H1 (cell line): ENCODE results near the gene GNG13. TPM values are rescaled to one million over a fixed set of nuclear protein-coding genes. Genes with fewer than 3 reads are reported as not detected.

Experiments
- CTCF ChIA-PET: fragments of 300-600 bp; sonication (Branson Sonifier 250); formaldehyde crosslinking; loops from one replicate; lab custom pipeline; 2021; ENCODE audit not compliant: partially characterized antibody; lab: Charles Lee
- POLR2A ChIA-PET: fragments of 300-600 bp; sonication (Branson Sonifier 250); formaldehyde crosslinking; loops from one replicate; lab custom pipeline; 2021; ENCODE audit warnings: inconsistent platforms; ENCODE audit not compliant: partially characterized antibody; lab: Charles Lee
- DNase-seq, 2 experiments: peaks; one replicate each; pipeline versions ENCODE4 v3.0.0 to v3.0.0-alpha.2; 2010 to 2022; ENCODE audit warnings: low spot score in 2 of 2, low read depth in 1 of 2, mixed read lengths in 1 of 2
- FAIRE-seq: peaks from 2 replicates; lab custom pipeline; 2011; peaks lifted over from hg19 to GRCh38; lab: Jason Lieb, UNC
- H2AFZ ChIP-seq: 2 replicates; pipeline ENCODE4 v1.8.1; 2012; ENCODE audit warnings: low read length, inconsistent platforms
- H2AK5ac ChIP-seq: 2 replicates; pipeline ENCODE4 v1.6.1; 2013; ENCODE audit warnings: low read depth, low read length
- H2BK120ac ChIP-seq: replicated peaks from 2 replicates; pipeline ENCODE3; 2013; ENCODE audit warnings: low read depth, low read length, inconsistent platforms
- H2BK12ac ChIP-seq: 2 replicates; pipeline ENCODE4 v1.6.1; 2013; ENCODE audit warnings: low read depth, low read length
- H2BK15ac ChIP-seq: 2 replicates; pipeline ENCODE4 v1.6.1; 2013; ENCODE audit warnings: low read length
- H2BK20ac ChIP-seq: 2 replicates; pipeline ENCODE4 v1.6.1; 2013; ENCODE audit warnings: low read length
- H2BK5ac ChIP-seq: 2 replicates; pipeline ENCODE4 v1.6.1; 2013; ENCODE audit warnings: low read depth, low read length
- H3K14ac ChIP-seq: 2 replicates; pipeline ENCODE4 v1.6.1; 2013; ENCODE audit warnings: inconsistent platforms; ENCODE audit not compliant: insufficient read length
- H3K18ac ChIP-seq: 2 replicates; pipeline ENCODE4 v1.6.1; 2013; ENCODE audit warnings: low read length; ENCODE audit errors: extremely low read depth
- H3K23ac ChIP-seq: 2 replicates; pipeline ENCODE4 v1.6.1; 2013; ENCODE audit warnings: inconsistent platforms; ENCODE audit not compliant: insufficient read length
- H3K23me2 ChIP-seq: 2 replicates; pipeline ENCODE4 v1.6.1; 2013; ENCODE audit warnings: low read depth, low read length
- H3K27ac ChIP-seq: 2 replicates; pipeline ENCODE4 v1.6.1; 2011; ENCODE audit warnings: low read depth, low read length, inconsistent platforms
- H3K27me3 ChIP-seq, 4 experiments: replicated peaks in 1 of 4; 1 replicate in 1 of 4; 2 replicates in 3 of 4; pipeline versions ENCODE4 v1.6.1 to v1.8.1; 2011 to 2013; ENCODE audit warnings: low read length in 3 of 4, mild to moderate bottlenecking in 3 of 4, inconsistent platforms in 2 of 4, mixed read lengths in 2 of 4, moderate library complexity in 1 of 4; ENCODE audit not compliant: control insufficient read depth in 3 of 4, insufficient read depth in 3 of 4; ENCODE audit errors: extremely low read depth in 1 of 4
- H3K36me3 ChIP-seq, 4 experiments: 2 replicates each; pipeline versions ENCODE4 v1.6.1 to v1.8.1; 2011 to 2013; ENCODE audit warnings: mild to moderate bottlenecking in 4 of 4, low read length in 3 of 4, moderate library complexity in 2 of 4, control low read depth in 1 of 4, inconsistent platforms in 1 of 4; ENCODE audit not compliant: insufficient read depth in 4 of 4, control insufficient read depth in 2 of 4
- H3K4ac ChIP-seq: replicated peaks from 2 replicates; pipeline ENCODE3; 2013; ENCODE audit warnings: low read length, low read depth, mixed read lengths, inconsistent platforms; ENCODE audit not compliant: insufficient read length
- H3K4me1 ChIP-seq, 4 experiments: replicated peaks in 1 of 4; 1 replicate in 1 of 4; 2 replicates in 3 of 4; pipeline versions ENCODE4 v1.6.1 to v1.8.1; 2011 to 2013; ENCODE audit warnings: low read length in 3 of 4, inconsistent platforms in 2 of 4, mixed read lengths in 1 of 4; ENCODE audit not compliant: insufficient read depth in 4 of 4, control insufficient read depth in 3 of 4
- H3K4me2 ChIP-seq, 2 experiments: 2 replicates each; pipeline versions ENCODE4 v1.6.1 to v1.8.1; 2011 to 2013; ENCODE audit warnings: low read depth in 2 of 2, low read length in 2 of 2, control low read depth in 1 of 2, inconsistent platforms in 1 of 2, mild to moderate bottlenecking in 1 of 2; ENCODE audit not compliant: insufficient read depth in 1 of 2
- H3K4me3 ChIP-seq, 4 experiments: fragments of 200-600, 300-600 bp in 1 of 4; sonication (generic), shearing (Covaris generic), sonication (Bioruptor Twin) in 1 of 4; 2 replicates each; pipeline versions ENCODE4 v1.5.1 to v1.8.1; 2011 to 2016; ENCODE audit warnings: low read length in 4 of 4, low read depth in 3 of 4, control low read depth in 2 of 4, inconsistent platforms in 2 of 4, mild to moderate bottlenecking in 2 of 4, mixed read lengths in 1 of 4, moderate library complexity in 1 of 4; ENCODE audit not compliant: insufficient read depth in 2 of 4; ENCODE audit errors: extremely low read depth in 1 of 4
- H3K56ac ChIP-seq: replicated peaks from 2 replicates; pipeline ENCODE3; 2013; ENCODE audit warnings: low read depth, mild to moderate bottlenecking, mixed read lengths, low read length, inconsistent platforms; ENCODE audit not compliant: insufficient read length
- H3K79me1 ChIP-seq: 2 replicates; pipeline ENCODE4 v1.6.1; 2013; ENCODE audit warnings: low read depth, low read length, control low read depth
- H3K79me2 ChIP-seq, 2 experiments: 2 replicates each; pipeline versions ENCODE4 v1.6.1 to v1.8.1; 2012 to 2013; ENCODE audit warnings: low read length in 2 of 2, mild to moderate bottlenecking in 2 of 2, inconsistent platforms in 1 of 2; ENCODE audit not compliant: insufficient read depth in 2 of 2, control insufficient read depth in 1 of 2
- H3K9ac ChIP-seq, 4 experiments: replicated peaks in 1 of 4; 1 replicate in 1 of 4; 2 replicates in 3 of 4; pipeline versions ENCODE4 v1.6.1 to v1.8.1; 2011 to 2013; ENCODE audit warnings: low read depth in 3 of 4, low read length in 3 of 4, control low read depth in 2 of 4, mild to moderate bottlenecking in 2 of 4, moderate library complexity in 2 of 4, inconsistent platforms in 1 of 4; ENCODE audit errors: extremely low read depth in 1 of 4
- H3K9me3 ChIP-seq, 2 experiments: 2 replicates each; pipeline versions ENCODE4 v1.6.1 to v1.8.1; 2012 to 2013; ENCODE audit warnings: mild to moderate bottlenecking in 2 of 2, moderate library complexity in 2 of 2, control low read depth in 1 of 2, inconsistent platforms in 1 of 2, low read depth in 1 of 2, low read length in 1 of 2, mixed read lengths in 1 of 2; ENCODE audit not compliant: insufficient read depth in 2 of 2
- H4K20me1 ChIP-seq, 2 experiments: replicated peaks in 1 of 2; 2 replicates each; pipeline versions ENCODE3 to v1.8.1; 2011 to 2013; ENCODE audit warnings: inconsistent platforms in 2 of 2, low read length in 2 of 2, mild to moderate bottlenecking in 1 of 2; ENCODE audit not compliant: insufficient read depth in 2 of 2, control insufficient read depth in 1 of 2
- H4K5ac ChIP-seq: 2 replicates; pipeline ENCODE4 v1.6.1; 2013; ENCODE audit warnings: low read length, low read depth, mixed read lengths, inconsistent platforms; ENCODE audit not compliant: insufficient read length
- H4K8ac ChIP-seq: 2 replicates; pipeline ENCODE4 v1.8.0; 2013; ENCODE audit warnings: mild to moderate bottlenecking, moderate library complexity, low read length, inconsistent platforms; ENCODE audit not compliant: insufficient read depth; ENCODE audit errors: extremely low read depth
- H4K91ac ChIP-seq: replicated peaks from 2 replicates; pipeline ENCODE3; 2013; ENCODE audit warnings: low read length, mixed read lengths, inconsistent platforms; ENCODE audit not compliant: insufficient read length
- RBBP5 ChIP-seq: IDR thresholded peaks from 2 replicates; pipeline ENCODE4 v1.7.1; 2012; ENCODE audit warnings: low read depth, mild to moderate bottlenecking, inconsistent platforms, low read length, moderate library complexity, borderline replicate concordance
- WGBS, 2 experiments: shearing (Covaris generic) in 1 of 2; methylation state at CpG; one replicate each; pipeline versions ENCODE4 v1.1.6 to v1.1.7; 2013 to 2015; ENCODE audit warnings: low lambda C conversion rate in 2 of 2, mixed read lengths in 2 of 2, inconsistent platforms in 1 of 2, low coverage in 1 of 2, missing lambda C conversion rate in 1 of 2; ENCODE audit not compliant: insufficient replicate concordance in 2 of 2, insufficient coverage in 1 of 2, insufficient read length in 1 of 2; ENCODE audit errors: extremely low coverage in 1 of 2, missing lambda C conversion rate in 1 of 2; 5-methylcytosine and 5-hydroxymethylcytosine counted together
- polyA plus RNA-seq, 7 experiments: library from polyadenylated mRNA; depleted of rRNA in 3 of 7; stranded (reverse) in 5 of 7; unstranded in 2 of 7; fragments of >200 nt in 5 of 7; fragments of 200-250 nt in 2 of 7; gene quantifications; 1 replicate in 5 of 7; 2 replicates in 1 of 7; 4 replicates in 1 of 7; pipeline versions ENCODE4 v1.2.1 to v1.2.3, GENCODE V29; 2011 to 2013; ENCODE audit warnings: missing spikeins in 2 of 7, mixed read lengths in 2 of 7
- total RNA-seq: library from RNA; stranded (reverse); fragmentation: NEBNext Ultra II Directional; extraction: Animal tissue kit (Norgen Biotek cat#: 25700); gene quantifications from 2 replicates; pipeline ENCODE4 v1.2.1, GENCODE V29; 2021

GNG13 gene
- total and polyA plus RNA-seq, 2 of the 8 experiments (the other 6 are each of a cell fraction or from before 2014, with no cell fraction given) = not detected

DNA sequence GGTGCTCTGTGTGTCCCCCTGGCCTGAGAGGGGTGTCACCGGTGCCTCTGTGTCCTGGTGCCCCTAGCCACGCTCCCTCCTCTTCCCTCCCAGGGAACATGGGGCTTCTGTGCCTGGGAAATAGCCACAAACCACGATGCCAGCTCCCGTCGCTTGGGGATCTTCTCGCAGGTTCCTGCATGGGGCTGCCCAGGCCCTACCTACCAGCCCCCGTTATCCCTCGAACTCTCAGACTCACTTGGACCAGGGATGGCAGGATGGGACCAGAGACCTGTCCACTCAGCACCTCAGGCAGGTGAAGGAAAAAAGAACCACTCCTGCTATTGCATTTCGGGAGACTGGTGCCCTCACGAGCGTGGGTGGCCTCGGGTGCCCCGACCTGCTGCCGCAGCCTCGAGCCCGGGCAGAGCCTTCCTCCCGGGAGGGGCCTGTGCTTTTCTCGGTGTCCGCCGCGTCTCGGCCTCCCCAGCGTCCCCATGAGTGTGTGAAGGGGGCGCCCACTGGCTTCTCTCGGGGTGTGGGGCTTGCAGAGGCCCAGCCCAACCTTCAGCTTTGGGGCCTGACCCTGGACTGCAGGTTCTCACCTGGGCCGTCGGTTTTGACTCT is 41.0 kb upstream of the GNG13 start:
- no peak overlapping the region for H3K27ac ChIP-seq
- no peak overlapping the region for H4K91ac ChIP-seq
- no peak overlapping the region for H2BK12ac ChIP-seq
- no peak overlapping the region; the same call in 1 of the 2 replicates for H4K8ac ChIP-seq
- no peak overlapping the region for H2BK15ac ChIP-seq
- no peak overlapping the region for H2BK5ac ChIP-seq
- H3K4me2 ChIP-seq = no peak overlapping the region
- no peaks in the 10 kb centered on the region for H4K20me1 ChIP-seq
- peaks cover 0 to 55% of the 10 kb centered on the region in 2 experiments; a peak in 2 of 4 replicates for H3K9me3 ChIP-seq
- no peak for FAIRE-seq
- no peak overlapping the region for H2AK5ac ChIP-seq
- POLR2A ChIA-PET = no interaction called here
- no peaks in the 10 kb centered on the region; a peak in 1 of 7 replicates for H3K4me1 ChIP-seq
- no peak overlapping the region for H3K18ac ChIP-seq
- no peaks in the 10 kb centered on the region for H3K27me3 ChIP-seq
- H3K23ac ChIP-seq = no peak overlapping the region
- H3K23me2 ChIP-seq = no peaks in the 10 kb centered on the region
- no peak overlapping the region for H4K5ac ChIP-seq
- H2AFZ ChIP-seq = no peak overlapping the region
- H3K79me2 ChIP-seq = no peaks in the 10 kb centered on the region
- H3K56ac ChIP-seq = no peak overlapping the region
- H3K4me3 ChIP-seq = no peak overlapping the region
- no peak overlapping the region for H3K9ac ChIP-seq
- no peak overlapping the region for H3K4ac ChIP-seq
- no peak overlapping the region for H3K14ac ChIP-seq
- CTCF ChIA-PET = no interaction called here
- 86% methylated on average over 14 of the region's 27 CpGs; no CpG with 5 or more reads in 1 of the 2 experiments for WGBS, 2 experiments
- no peaks in the 10 kb centered on the region for H3K79me1 ChIP-seq
- H3K36me3 ChIP-seq = no peaks in the 10 kb centered on the region
- no peak for TF ChIP-seq RBBP5
- TF ChIP-seq, all 59 proteins: peak for 0
- Histone ChIP-seq H2BK20ac (no peak overlapping the region), H2BK120ac (no peak overlapping the region)
- DNase-seq = no peak
